Measurements from ENCODE around the gene FPGS.
A peak's percentile ranks its signal among the peaks of the same experiment; 100 is the strongest.
"Not testable (repeated sequence)": the region's sequence is repeated elsewhere in the genome, so short reads cannot be mapped to it uniquely, and the experiment has no call there.

FPGS gene

DNA sequence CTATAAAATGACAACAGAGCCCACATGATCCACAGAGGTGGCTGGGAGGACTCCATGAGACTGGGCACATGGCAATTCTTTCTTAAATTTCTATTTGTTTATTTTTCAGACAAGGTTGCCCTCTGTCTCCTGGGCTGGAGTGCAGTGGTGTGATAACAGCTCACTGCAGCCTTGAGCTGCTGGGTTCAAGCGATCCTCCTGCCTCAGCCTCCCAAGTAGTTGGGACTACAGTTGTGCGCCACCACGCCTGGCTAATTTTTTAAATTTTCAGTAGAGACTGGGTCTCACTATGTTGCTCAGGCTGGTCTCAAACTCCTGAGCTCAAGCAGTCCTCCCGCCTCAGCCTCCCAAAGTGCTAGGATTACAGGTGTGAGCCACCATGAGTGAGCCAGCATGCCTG lies 42.9 kb downstream of the FPGS start:
- H3K27ac Mint-ChIP-seq; H3K27me3 Mint-ChIP-seq (ENCODE audit: low read depth); H3K4me1 Mint-ChIP-seq (ENCODE audit: low read depth); H3K4me3 Mint-ChIP-seq: not testable (repeated sequence)
- H3K36me3 Mint-ChIP-seq (ENCODE audit: low read depth), result peaks cover 14% of the 10 kb centered on the region
- peaks cover 15% of the 10 kb centered on the region for H3K9me3 Mint-ChIP-seq

DNA sequence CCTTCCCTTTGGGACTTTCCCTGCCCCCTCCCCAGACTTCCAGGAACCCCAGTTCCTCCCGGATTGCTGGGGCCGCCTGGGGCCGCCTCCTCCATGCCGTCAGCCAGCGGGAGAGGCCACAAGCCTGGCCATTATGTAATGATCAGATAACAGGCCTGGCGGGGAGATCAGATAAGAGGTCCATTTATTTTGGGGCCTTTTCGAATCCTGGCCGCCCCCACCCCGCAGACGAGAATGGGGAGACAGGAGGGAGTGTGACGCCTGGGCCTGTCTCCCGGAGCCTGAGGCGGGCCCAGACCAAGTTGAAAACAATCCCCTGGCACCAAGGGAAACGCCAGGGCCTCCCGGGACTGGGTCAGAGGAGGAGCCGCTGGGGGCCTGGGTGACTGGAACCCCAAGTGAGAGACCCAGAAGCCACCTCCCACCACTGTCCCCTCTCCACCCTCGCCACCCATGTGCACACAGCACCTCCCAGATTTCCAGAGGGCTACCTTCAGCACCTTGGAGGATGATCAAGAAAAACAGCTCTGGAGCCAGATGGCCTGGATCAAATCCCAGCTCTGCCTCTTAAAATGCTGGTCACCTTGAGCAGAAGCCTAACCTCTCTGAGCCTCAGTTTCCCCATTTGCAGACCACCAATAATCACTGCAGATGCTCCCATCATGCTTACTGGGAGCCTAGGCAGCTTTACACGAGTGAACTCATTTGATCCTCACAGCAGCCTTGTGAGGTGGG lies 43.9 kb downstream of the FPGS start:
- H3K36me3 Mint-ChIP-seq (ENCODE audit: low read depth), result peaks cover 12% of the 10 kb centered on the region
- H3K9me3 Mint-ChIP-seq, result peaks cover 17% of the 10 kb centered on the region
- H3K4me1 Mint-ChIP-seq (ENCODE audit: low read depth), result no peaks in the 10 kb centered on the region
- H3K27me3 Mint-ChIP-seq (ENCODE audit: low read depth), result no peaks in the 10 kb centered on the region
- no peak overlapping the region for H3K27ac Mint-ChIP-seq
- no peak overlapping the region for H3K4me3 Mint-ChIP-seq

DNA sequence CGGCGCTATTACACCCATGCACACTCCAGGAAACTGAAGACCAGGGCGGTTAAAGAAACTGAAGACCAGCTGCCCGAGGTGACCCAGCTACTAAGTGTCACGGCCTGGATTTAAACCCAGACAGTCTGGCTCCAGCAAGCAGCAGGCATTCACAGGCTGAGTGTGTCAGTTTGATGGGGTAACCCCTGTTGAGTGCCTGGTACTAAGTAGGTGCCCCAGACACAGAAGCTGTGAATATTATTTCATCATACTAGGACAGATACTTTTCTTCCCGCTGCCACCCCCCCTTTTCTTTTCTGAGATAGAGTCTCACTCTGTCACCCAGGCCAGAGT lies 44.5 kb downstream of the FPGS start:
- peaks cover 5% of the 10 kb centered on the region for H3K4me1 Mint-ChIP-seq (ENCODE audit: low read depth)
- H3K27ac Mint-ChIP-seq, result no peak overlapping the region
- H3K36me3 Mint-ChIP-seq (ENCODE audit: low read depth), result peaks cover 14% of the 10 kb centered on the region
- H3K27me3 Mint-ChIP-seq (ENCODE audit: low read depth), result no peaks in the 10 kb centered on the region
- H3K4me3 Mint-ChIP-seq, result no peak overlapping the region
- H3K9me3 Mint-ChIP-seq, result peaks cover 17% of the 10 kb centered on the region

GRCh38 chr9:127847833-127848755 lies 45.4 kb downstream of the FPGS start:
- Mint-ChIP-seq H3K27ac (no peak overlapping the region), H3K36me3 (ENCODE audit: low read depth) (peaks cover 18% of the 10 kb centered on the region), H3K27me3 (ENCODE audit: low read depth) (no peaks in the 10 kb centered on the region), H3K9me3 (peaks cover 17% of the 10 kb centered on the region), H3K4me1 (ENCODE audit: low read depth) (peaks cover 12% of the 10 kb centered on the region), H3K4me3 (no peak overlapping the region)

DNA sequence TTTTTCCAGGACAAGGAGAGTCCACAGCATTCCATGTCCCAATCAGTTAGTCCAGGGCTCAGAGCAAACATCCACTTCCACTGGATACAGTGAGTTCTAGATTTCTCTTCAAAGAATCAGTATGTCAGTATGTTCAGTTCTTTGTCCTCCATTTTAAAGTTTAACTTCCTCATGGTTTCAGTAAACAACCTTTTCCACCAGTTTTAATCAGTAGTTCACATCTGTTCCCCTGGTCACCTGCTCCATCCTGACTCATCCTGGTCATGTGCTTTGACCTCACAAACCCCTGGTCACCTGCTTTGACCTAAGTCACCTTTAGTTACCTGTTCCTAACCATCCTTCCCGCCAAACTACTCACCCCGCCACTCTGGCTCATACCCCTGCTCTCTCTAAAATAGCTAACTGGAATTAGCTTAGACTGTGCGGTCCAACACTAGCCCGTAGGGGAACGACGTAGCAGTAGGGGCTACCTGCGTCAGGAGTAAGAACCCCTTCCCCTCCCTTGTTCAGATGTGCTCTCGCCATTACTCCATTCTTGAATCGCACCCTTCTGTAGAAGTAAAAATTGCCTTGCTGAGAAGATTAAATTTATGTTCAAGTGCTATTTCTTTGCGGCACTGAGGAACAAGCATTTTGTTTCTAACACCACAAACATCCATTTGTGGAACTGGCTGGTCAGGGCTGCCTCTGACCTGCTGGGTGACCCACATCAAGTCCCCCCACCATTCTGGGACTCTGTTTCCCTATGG lies 46.2 kb downstream of the FPGS start:
- Mint-ChIP-seq H3K36me3 (ENCODE audit: low read depth) (peaks cover 18% of the 10 kb centered on the region), H3K27ac (no peak overlapping the region), H3K4me3 (no peak overlapping the region), H3K4me1 (ENCODE audit: low read depth) (peaks cover 16% of the 10 kb centered on the region), H3K27me3 (ENCODE audit: low read depth) (no peaks in the 10 kb centered on the region), H3K9me3 (peaks cover 17% of the 10 kb centered on the region)

DNA sequence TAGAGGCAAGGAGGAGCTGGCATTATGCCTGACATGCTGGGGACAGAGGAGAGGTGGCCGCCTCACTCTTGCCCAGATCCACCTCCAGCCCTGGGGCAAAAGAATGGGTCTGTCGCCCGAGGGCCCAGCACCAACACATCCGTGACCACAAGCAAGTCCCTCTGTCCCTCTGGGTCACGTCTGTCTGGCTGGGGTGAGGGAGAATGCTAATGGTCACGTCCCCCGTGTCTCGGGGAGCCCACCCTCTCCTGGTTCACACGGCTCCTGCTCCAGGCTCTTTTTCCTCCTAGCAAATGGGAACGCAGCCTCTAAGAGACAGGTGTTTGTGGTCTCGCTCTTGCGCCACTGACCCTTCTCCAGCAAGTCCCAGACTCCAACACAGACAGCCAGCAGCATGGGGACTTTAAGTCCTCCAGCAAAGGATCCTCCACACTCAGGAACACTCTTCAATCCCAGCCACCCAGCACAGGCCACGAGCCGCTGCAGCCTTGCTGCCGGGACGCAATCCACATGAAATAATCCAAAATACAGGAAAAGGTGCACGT lies 47.7 kb downstream of the FPGS start:
- peaks cover 18% of the 10 kb centered on the region for H3K36me3 Mint-ChIP-seq (ENCODE audit: low read depth)
- no peak overlapping the region for H3K4me3 Mint-ChIP-seq
- no peak overlapping the region for H3K27ac Mint-ChIP-seq
- H3K4me1 Mint-ChIP-seq (ENCODE audit: low read depth), result peaks cover 20% of the 10 kb centered on the region
- H3K9me3 Mint-ChIP-seq, result peaks cover 17% of the 10 kb centered on the region
- no peaks in the 10 kb centered on the region for H3K27me3 Mint-ChIP-seq (ENCODE audit: low read depth)

DNA sequence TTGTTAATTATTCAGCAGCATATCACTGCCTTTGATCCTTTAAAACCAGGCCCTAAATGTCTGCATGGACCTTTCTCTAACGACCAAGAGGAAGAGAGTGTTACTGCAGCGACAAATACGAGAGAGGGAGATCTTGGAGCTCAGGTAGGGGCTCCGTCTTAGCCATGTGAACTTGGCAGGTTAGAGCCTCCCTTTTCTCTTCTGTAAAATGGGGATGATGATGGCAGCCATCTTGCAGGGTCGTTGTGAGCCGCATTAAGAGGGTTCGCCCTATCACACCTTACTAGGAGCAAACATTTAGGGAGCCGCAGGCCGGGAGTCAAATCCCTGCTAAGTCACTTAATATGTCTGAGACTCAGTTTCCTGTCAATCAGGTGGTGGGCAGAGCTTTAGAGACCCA lies 50.1 kb downstream of the FPGS start:
- Mint-ChIP-seq H3K36me3 (ENCODE audit: low read depth) (peaks cover 18% of the 10 kb centered on the region), H3K4me1 (ENCODE audit: low read depth) (peaks cover 20% of the 10 kb centered on the region), H3K27me3 (ENCODE audit: low read depth) (no peaks in the 10 kb centered on the region), H3K27ac (no peak overlapping the region), H3K9me3 (peaks cover 17% of the 10 kb centered on the region), H3K4me3 (peak overlapping the region; percentile 42)

- Mint-ChIP-seq H3K4me1 (ENCODE audit: low read depth) (peaks cover 20% of the 10 kb centered on the region), H3K27me3 (ENCODE audit: low read depth) (no peaks in the 10 kb centered on the region), H3K36me3 (ENCODE audit: low read depth) (peaks cover 18% of the 10 kb centered on the region), H3K4me3 (peak overlapping the region; percentile 87), H3K9me3 (peaks cover 15% of the 10 kb centered on the region), H3K27ac (peak overlapping the region; percentile 79)
These were observed 50.9 kb downstream of the FPGS start for GRCh38 chr9:127853312-127854183.

GRCh38 chr9:127854184-127854806 lies 51.6 kb downstream of the FPGS start, which contains the start of gene ENG:
ENG (minus strand) TSS chr9:127854658; CDS start chr9:127854355, 303 bp downstream.
- Mint-ChIP-seq H3K4me3 (peak within 1 kb of the TSS; percentile 87), H3K27ac (peak within 1 kb of the TSS; percentile 79), H3K36me3 (ENCODE audit: low read depth) (peaks cover 12% of the 10 kb centered on the region), H3K27me3 (ENCODE audit: low read depth) (no peaks in the 10 kb centered on the region), H3K4me1 (ENCODE audit: low read depth) (peaks cover 20% of the 10 kb centered on the region), H3K9me3 (peaks cover 7% of the 10 kb centered on the region)

GRCh38 chr9:127854960-127855359 lies 52.3 kb downstream of the FPGS start:
- H3K27me3 Mint-ChIP-seq (ENCODE audit: low read depth), result no peaks in the 10 kb centered on the region
- H3K36me3 Mint-ChIP-seq (ENCODE audit: low read depth), result peaks cover 10% of the 10 kb centered on the region
- H3K4me3 Mint-ChIP-seq, result peak overlapping the region; percentile 25
- peaks cover 3% of the 10 kb centered on the region for H3K9me3 Mint-ChIP-seq
- no peak overlapping the region for H3K27ac Mint-ChIP-seq
- H3K4me1 Mint-ChIP-seq (ENCODE audit: low read depth), result peaks cover 20% of the 10 kb centered on the region

- peak overlapping the region; percentile 52 for H3K27ac Mint-ChIP-seq
- peaks cover 22% of the 10 kb centered on the region for H3K4me1 Mint-ChIP-seq (ENCODE audit: low read depth)
- no peaks in the 10 kb centered on the region for H3K27me3 Mint-ChIP-seq (ENCODE audit: low read depth)
- peak overlapping the region; percentile 63 for H3K4me3 Mint-ChIP-seq
- peaks cover 8% of the 10 kb centered on the region for H3K36me3 Mint-ChIP-seq (ENCODE audit: low read depth)
- peaks cover 3% of the 10 kb centered on the region for H3K9me3 Mint-ChIP-seq
These were observed 52.8 kb downstream of the FPGS start for GRCh38 chr9:127855522-127855921.

- H3K9me3 Mint-ChIP-seq, result no peaks in the 10 kb centered on the region
- H3K36me3 Mint-ChIP-seq (ENCODE audit: low read depth), result peaks cover 6% of the 10 kb centered on the region
- H3K27ac Mint-ChIP-seq, result peak overlapping the region; percentile 50
- no peak overlapping the region for H3K4me3 Mint-ChIP-seq
- H3K27me3 Mint-ChIP-seq (ENCODE audit: low read depth), result no peaks in the 10 kb centered on the region
- peaks cover 24% of the 10 kb centered on the region for H3K4me1 Mint-ChIP-seq (ENCODE audit: low read depth)
These were observed 53.5 kb downstream of the FPGS start for GRCh38 chr9:127856094-127856728.

GRCh38 chr9:127856729-127857116 lies 54.0 kb downstream of the FPGS start:
- Mint-ChIP-seq H3K9me3 (no peaks in the 10 kb centered on the region), H3K36me3 (ENCODE audit: low read depth) (peaks cover 6% of the 10 kb centered on the region), H3K4me3 (no peak overlapping the region), H3K27ac (no peak overlapping the region), H3K27me3 (ENCODE audit: low read depth) (no peaks in the 10 kb centered on the region), H3K4me1 (ENCODE audit: low read depth) (peaks cover 26% of the 10 kb centered on the region)

All from T-helper 1 cell treated with Interleukin-12 subunit alpha and Interleukin-12 subunit beta and Interleukin-4 antibody, amounts not matched to agents 30 μg/mL and 1 μg/mL, for 36 hours (primary cell).